Common myeloid progenitor, CD34-positive (primary cell): ENCODE data around the gene CROCC.

Experiments
- CTCF ChIA-PET: fragments of 350-600 bp; sonication (Branson Sonifier 250); formaldehyde crosslinking; loops from one replicate; lab custom pipeline; 2021; ENCODE audit warnings: antibody characterized with exemption; lab: Charles Lee
- POLR2A ChIA-PET: fragments of 350-600 bp; sonication (Branson Sonifier 250); formaldehyde crosslinking; loops from one replicate; lab custom pipeline; 2021; ENCODE audit warnings: antibody characterized with exemption; lab: Charles Lee
- DNase-seq, 3 donors: peaks; one replicate each; pipeline versions ENCODE4 v3.0.0 to v3.0.0-alpha.2; 2013
- H3K27ac ChIP-seq, 2 experiments: 1 replicate in 1 of 2; 2 replicates in 1 of 2; pipeline ENCODE4 v1.7.0; 2013; ENCODE audit warnings: inconsistent platforms in 2 of 2, low read length in 2 of 2, mild to moderate bottlenecking in 2 of 2, low read depth in 1 of 2, moderate library complexity in 1 of 2; ENCODE audit not compliant: severe bottlenecking in 2 of 2, insufficient read depth in 1 of 2, poor library complexity in 1 of 2
- H3K27me3 ChIP-seq, 5 experiments: replicated peaks in 2 of 5; 1 replicate in 3 of 5; 2 replicates in 2 of 5; pipeline versions ENCODE4 v1.6.1 to v1.7.0; 2013; ENCODE audit warnings: low read length in 4 of 5, mild to moderate bottlenecking in 2 of 5, moderate library complexity in 2 of 5, inconsistent platforms in 1 of 5; ENCODE audit not compliant: insufficient read depth in 5 of 5, control insufficient read depth in 4 of 5
- H3K36me3 ChIP-seq, 4 experiments: 1 replicate in 2 of 4; 2 replicates in 2 of 4; pipeline versions ENCODE4 v1.6.1 to v1.7.0; 2013; ENCODE audit warnings: low read length in 3 of 4, control low read depth in 1 of 4, mild to moderate bottlenecking in 1 of 4; ENCODE audit not compliant: control insufficient read depth in 4 of 4, insufficient read depth in 4 of 4
- H3K4me1 ChIP-seq, 4 experiments: 1 replicate in 3 of 4; 2 replicates in 1 of 4; pipeline versions ENCODE4 v1.6.1 to v1.7.1; 2013; ENCODE audit warnings: low read length in 3 of 4, mild to moderate bottlenecking in 3 of 4, control low read depth in 1 of 4, inconsistent platforms in 1 of 4, moderate library complexity in 1 of 4; ENCODE audit not compliant: control insufficient read depth in 4 of 4, insufficient read depth in 4 of 4; ENCODE audit errors: control extremely low read depth in 1 of 4
- H3K4me3 ChIP-seq, 7 experiments: 1 replicate in 4 of 7; 2 replicates in 3 of 7; pipeline versions ENCODE4 v1.5.1 to v1.7.0; 2013; ENCODE audit warnings: mild to moderate bottlenecking in 7 of 7, low read length in 6 of 7, moderate library complexity in 6 of 7, inconsistent platforms in 2 of 7, low read depth in 2 of 7, control low read depth in 1 of 7; ENCODE audit not compliant: insufficient read depth in 4 of 7, control insufficient read depth in 1 of 7; ENCODE audit errors: extremely low read depth in 1 of 7
- H3K9me3 ChIP-seq, 5 experiments: 1 replicate in 4 of 5; 2 replicates in 1 of 5; pipeline versions ENCODE4 v1.6.1 to v1.7.1; 2013; ENCODE audit warnings: low read length in 4 of 5, mild to moderate bottlenecking in 2 of 5, inconsistent platforms in 1 of 5, low read depth in 1 of 5, moderate library complexity in 1 of 5; ENCODE audit not compliant: control insufficient read depth in 4 of 5, insufficient read depth in 2 of 5; ENCODE audit errors: control extremely low read depth in 1 of 5
- WGBS: methylation state at CpG from one replicate; pipeline ENCODE4 v1.1.5; 2013; ENCODE audit not compliant: insufficient coverage; 5-methylcytosine and 5-hydroxymethylcytosine counted together

The CROCC gene

DNA sequence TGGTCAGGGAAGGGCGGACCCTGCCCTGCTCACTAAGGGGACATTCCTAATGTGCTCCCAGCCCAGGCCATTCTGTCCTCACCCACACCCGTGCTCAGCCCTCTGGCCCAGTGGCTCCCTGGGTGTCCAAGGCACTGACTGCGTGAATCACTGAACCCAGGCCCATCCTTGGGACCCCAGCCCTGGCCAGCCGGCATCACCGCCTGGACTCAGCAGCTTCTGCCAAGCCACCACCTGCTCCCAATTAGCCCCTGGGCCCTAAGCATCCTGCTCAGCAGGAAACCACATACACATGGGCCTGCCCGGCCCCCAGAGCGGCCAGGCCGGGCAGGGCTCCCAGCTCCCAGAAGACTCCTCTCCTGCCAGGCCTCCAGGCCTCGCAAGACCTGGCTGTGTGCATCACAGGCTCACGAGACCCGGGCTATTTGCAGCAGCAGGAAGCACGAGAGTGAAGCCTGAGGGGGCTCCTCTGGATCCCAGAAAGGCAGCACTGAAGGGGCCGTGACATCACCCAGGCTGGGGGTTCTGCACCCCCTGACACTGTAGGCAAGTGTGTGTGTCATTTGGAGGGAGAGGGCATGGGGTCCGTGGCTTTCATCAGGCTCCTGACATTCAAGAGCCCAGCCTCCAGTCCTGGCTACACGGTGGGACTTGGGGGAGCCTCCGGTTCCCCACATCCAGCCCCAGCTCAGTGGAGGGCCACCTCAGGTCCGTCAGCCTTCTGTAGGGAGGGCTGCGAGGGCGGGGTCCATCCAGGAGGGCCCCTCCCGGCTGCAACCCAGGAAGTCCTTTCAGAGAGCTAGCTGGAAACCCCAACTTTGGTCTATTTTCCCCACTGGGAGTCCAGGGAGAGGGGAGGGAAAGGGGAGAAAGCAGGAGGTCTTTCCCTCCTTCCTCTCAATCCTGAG is 57.1 kb downstream of the CROCC start:
- POLR2A ChIA-PET, result interaction anchor here (0.8 to 1.1 kb wide), 2 partner anchors 35 kb away, joined by 4 to 5 read pairs; no protein-coding TSS in a partner anchor
- Histone ChIP-seq H3K9me3 (no peaks in the 10 kb centered on the region), H3K4me1 (peaks cover 0 to 38% (median 26%) of the 10 kb centered on the region in 4 experiments), H3K27ac (no peak overlapping the region), H3K27me3 (peaks cover 0 to 14% (median 3%) of the 10 kb centered on the region in 5 experiments), H3K36me3 (no peaks in the 10 kb centered on the region), H3K4me3 (peak overlapping the region in 3 of 7 experiments; percentile 20 to 80 (median 48))
- DNase-seq, result peak; percentile 33 to 82 (median 77)
- CTCF ChIA-PET, result interaction anchor here (0.7 to 2.0 kb wide), 10 partner anchors 11 to 67 kb away, joined by 3 to 8 read pairs (median 3); no protein-coding TSS in a partner anchor
- WGBS, result 40% methylated on average over 15 of the region's 20 CpGs

DNA sequence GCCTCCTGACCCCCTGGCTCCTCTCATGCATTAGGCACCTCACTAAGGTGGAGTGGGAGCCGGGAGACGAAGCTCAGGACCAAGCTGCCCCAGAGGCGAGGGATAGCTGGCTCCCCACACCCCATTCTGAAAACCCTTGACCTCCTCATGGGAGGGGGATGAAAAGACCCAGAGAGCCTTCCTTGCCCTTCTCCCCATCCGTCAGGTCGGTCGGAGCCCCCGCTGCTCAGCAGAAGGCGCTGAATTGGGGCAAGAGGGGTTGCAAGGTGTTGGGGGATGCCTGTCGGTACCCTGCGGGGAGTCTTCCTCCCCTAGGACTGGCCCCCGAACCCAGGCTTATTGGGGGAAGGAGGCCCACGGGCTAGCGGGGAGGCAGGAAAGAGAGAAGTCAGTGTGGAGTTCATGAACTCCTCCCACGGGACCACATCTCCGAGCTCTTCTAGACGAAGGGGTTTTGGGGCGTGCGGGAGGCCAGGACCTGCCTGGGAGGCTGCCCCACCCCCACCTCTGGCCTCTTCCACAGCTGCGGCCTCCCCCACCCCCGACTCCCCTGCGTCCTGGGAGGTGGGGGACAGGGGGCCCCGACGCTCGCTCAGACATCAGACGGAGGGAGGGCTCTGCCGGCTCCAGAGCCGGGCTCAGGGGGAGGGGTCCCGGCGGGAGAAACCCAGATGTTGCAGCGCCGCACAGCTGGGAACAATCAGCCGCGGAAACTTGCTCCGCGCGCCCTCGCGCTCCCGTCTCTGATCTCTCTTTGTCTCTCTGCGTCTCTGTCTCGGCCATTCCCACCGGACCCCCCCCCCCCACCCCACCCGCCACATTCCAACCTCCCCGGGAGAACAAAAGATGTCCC is 58.0 kb downstream of the CROCC start:
- ChIA-PET POLR2A (interaction anchor here (1.1 kb wide), 1 partner anchor 35 kb away, joined by 5 read pairs; no protein-coding TSS in a partner anchor), CTCF (interaction anchor here (0.8 to 2.0 kb wide), 7 partner anchors 10 to 66 kb away, joined by 3 to 8 read pairs (median 4); no protein-coding TSS in a partner anchor)
- Histone ChIP-seq H3K27ac (no peak overlapping the region), H3K4me1 (peaks cover 0 to 40% (median 32%) of the 10 kb centered on the region in 4 experiments), H3K27me3 (peaks cover 0 to 14% (median 3%) of the 10 kb centered on the region in 5 experiments), H3K4me3 (peak overlapping the region; percentile 10 to 80 (median 48)), H3K36me3 (no peaks in the 10 kb centered on the region), H3K9me3 (no peaks in the 10 kb centered on the region)
- WGBS, result 14% methylated on average over 28 of the region's 44 CpGs
- peak in 2 of 3 donors; percentile 19 to 34 for DNase-seq

DNA sequence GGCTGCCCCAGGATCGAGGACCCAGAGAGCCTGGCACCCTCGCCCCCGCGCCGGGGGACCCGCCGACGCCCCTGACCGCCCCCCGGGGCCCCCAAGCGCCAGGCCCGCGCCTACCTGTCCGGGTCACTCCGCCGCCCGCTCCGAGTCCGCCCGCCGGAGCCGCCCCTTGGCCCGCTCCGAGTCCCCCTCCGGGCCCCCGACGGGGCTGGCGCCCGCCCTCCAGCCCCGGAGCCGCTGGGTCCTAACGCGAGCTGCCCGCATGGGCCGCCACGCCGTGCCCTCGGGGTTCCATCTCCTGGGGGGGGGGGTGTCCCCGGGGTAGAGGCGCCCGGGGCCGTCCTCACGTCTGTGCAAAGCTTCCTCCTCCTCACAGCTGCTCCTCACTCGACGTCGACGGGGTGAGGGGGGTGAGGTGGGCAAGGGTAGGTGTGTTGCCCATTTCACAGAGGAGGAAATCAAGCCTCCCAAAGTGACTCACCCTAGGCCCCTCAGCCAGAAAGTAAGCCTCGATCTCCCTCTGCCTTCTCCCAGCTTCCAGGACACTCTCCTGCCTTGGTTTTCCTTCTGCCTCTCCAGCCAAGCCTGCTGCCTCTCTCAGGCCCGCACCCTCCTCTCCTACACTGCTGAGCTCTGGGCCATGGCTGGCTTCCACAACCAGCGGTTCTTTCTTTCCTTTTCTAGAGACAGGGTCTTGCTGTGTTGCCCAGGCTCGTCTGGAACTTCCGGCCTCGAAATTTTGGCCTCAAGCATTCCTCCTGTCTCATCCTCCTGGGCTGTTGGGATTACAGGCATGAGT is 58.9 kb downstream of the CROCC start, which contains the start of gene MFAP2:
Gene MFAP2 (minus strand): TSS at position 148 of the 796 bp plus-strand sequence. CDS start 2,347 bp downstream, outside the sequence.
- ChIA-PET POLR2A (interaction anchor here (0.9 to 1.1 kb wide), 2 partner anchors 12 to 34 kb away, joined by 3 to 5 read pairs; no protein-coding TSS in a partner anchor), CTCF (no interaction called here)
- WGBS, result 9% methylated on average over 35 of the region's 53 CpGs
- Histone ChIP-seq H3K4me3 (peak within 1 kb of the TSS; percentile 10 to 80 (median 48)), H3K36me3 (peaks cover 0 to 1% (median under 1%) of the 10 kb centered on the region in 4 experiments), H3K4me1 (peaks cover 0 to 43% (median 35%) of the 10 kb centered on the region in 4 experiments), H3K27ac (no peak within 1 kb of the TSS), H3K27me3 (peaks cover 0 to 14% (median 3%) of the 10 kb centered on the region in 5 experiments), H3K9me3 (no peaks in the 10 kb centered on the region)
- peak in 2 of 3 donors; percentile 20 to 32 for DNase-seq

DNA sequence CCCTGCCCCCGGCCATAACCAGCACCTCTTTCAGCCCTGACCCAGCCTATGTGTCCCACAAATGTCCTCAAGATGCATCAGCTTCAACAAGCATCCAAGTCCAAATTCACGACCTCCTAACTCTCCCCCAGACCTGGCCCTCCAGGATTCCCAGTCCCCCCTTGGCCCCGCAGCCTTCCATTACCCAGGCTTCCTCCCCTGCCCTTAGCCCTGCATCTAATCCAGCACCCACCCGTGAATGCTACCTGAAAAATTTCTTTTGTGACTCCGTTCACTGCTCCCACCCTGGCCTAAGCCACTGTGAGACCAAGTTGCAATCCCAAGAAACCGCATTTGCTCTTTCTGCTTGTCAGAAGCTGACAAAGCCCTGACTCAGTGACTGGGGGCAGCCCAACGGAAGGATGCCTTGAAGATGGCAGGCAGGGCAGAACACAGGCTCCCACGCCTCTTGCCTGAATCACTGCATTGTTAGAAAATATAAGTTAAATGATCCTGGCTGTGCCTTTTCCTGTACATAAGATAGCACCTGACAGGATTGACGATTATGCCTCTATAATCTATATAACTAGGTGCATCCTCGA is 59.6 kb downstream of the CROCC start:
- WGBS, result 96% methylated on average over 6 of the region's 10 CpGs
- DNase-seq, result no peak
- no peak overlapping the region for H3K4me3 ChIP-seq
- CTCF ChIA-PET, result interaction anchor here (1.6 kb wide), 1 partner anchor 26 kb away, joined by 3 read pairs; no protein-coding TSS in a partner anchor
- no peaks in the 10 kb centered on the region for H3K9me3 ChIP-seq
- peaks cover 0 to 8% (median 7%) of the 10 kb centered on the region in 4 experiments for H3K36me3 ChIP-seq
- H3K4me1 ChIP-seq, result peaks cover 0 to 43% (median 36%) of the 10 kb centered on the region in 4 experiments
- no peak overlapping the region for H3K27ac ChIP-seq
- peaks cover 0 to 14% (median 3%) of the 10 kb centered on the region in 5 experiments for H3K27me3 ChIP-seq
- POLR2A ChIA-PET, result interaction anchor here (0.9 kb wide), 1 partner anchor 11 kb away, joined by 3 read pairs; no protein-coding TSS in a partner anchor

DNA sequence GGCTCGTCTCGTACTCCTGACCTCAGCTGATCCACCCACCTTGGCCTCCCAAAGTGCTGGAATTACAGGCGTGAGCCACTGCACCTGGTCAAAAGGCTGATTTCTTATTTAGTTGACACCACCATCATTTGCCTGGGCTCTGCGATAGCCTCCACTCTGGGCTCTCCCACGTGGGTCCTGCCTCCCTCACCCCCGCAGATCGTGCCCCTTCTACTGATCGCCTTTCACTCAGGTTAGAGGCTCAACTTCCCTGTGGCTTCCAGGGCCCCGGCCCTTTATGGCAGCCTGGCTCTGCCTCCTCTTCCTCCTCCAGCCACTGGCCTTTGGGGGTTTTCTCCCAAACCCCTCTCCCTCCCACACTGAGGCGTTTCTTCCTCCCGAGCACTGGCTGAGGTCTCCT is 61.2 kb downstream of the CROCC start:
- whole genome bisulfite sequencing, result 80% methylated on average over 11 of the region's 11 CpGs
- no peak for DNase-seq
- ChIA-PET POLR2A (no interaction called here), CTCF (interaction anchor here (1.6 kb wide), 1 partner anchor 28 kb away, joined by 3 read pairs; no protein-coding TSS in a partner anchor)
- Histone ChIP-seq H3K9me3 (no peaks in the 10 kb centered on the region), H3K27me3 (peaks cover 0 to 14% (median 3%) of the 10 kb centered on the region in 5 experiments), H3K4me3 (no peak overlapping the region), H3K27ac (no peak overlapping the region), H3K4me1 (peaks cover 0 to 43% (median 36%) of the 10 kb centered on the region in 4 experiments), H3K36me3 (peaks cover 2 to 23% (median 17%) of the 10 kb centered on the region in 4 experiments)
